Measurements from ENCODE around the gene MYO5B. TPM values are rescaled to one million over a fixed set of nuclear protein-coding genes. Genes with fewer than 3 reads are reported as not detected.
"Not testable (repeated sequence)": the region's sequence is repeated elsewhere in the genome, so short reads cannot be mapped to it uniquely, and the experiment has no call there.

MYO5B gene
- total RNA-seq, 4 donors from 2014 or later, result 0.29 to 14.7 (median 1.2) TPM

DNA sequence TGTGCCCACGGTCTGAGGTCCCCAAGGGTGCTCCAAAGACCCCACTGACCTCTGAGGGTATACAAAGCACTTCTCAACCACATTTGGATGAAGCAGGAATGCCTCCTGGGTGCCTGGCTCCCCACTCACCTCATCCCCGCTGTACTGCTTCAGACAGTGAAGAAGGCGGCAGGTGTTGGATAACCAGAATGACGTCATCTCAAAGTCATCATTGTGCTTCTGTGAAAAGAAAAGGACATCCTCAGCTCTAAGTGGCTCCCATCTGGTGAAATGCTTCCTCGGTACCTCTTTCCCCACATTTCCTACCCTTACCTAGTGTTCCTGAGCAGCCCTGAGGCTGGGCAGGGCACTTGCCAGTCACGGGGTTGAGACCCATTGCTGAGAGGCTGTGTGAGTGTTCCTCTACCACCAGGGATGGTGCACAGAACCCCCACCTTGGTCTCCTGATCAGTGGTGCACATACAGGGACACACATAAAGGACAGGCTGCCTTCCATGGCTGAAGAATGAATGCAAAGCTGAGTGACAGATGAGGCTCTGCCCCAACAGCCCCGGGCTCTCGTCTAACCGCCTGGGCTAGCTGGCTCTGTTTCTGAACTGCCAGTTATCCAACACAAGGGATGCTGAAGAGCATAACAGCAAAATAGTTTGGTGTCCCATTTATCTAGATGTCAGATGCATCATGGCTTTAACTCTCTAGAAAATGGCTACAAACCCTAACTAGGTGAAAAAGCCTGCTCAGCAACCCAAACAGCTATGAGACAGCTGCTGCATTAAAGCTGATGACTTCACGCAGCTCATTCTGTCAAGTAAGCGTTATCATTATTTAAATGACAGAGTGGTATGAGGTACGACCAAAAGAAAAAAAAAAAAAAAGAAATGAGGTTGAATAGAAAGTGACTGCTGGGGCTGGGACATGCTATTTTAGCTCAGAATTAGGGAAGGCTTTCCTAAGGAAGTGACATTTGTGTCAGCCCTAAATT lies 353.4 kb downstream of the MYO5B start:
- Histone ChIP-seq H3K36me3 (no peaks in the 10 kb centered on the region), H3K9me3 (no peaks in the 10 kb centered on the region), H3K4me1 (no peaks in the 10 kb centered on the region), H3K27me3 (no peaks in the 10 kb centered on the region), H3K4me3 (no peak overlapping the region), H3K27ac (no peak overlapping the region)
- intact Hi-C loops (cut with DNase I; ENCODE audit: low total_unique reads), result no loop called here
- no peak for TF ChIP-seq POLR2A (IDR thresholded peaks at IDR 0.05)
- TF ChIP-seq, protein P1, sequence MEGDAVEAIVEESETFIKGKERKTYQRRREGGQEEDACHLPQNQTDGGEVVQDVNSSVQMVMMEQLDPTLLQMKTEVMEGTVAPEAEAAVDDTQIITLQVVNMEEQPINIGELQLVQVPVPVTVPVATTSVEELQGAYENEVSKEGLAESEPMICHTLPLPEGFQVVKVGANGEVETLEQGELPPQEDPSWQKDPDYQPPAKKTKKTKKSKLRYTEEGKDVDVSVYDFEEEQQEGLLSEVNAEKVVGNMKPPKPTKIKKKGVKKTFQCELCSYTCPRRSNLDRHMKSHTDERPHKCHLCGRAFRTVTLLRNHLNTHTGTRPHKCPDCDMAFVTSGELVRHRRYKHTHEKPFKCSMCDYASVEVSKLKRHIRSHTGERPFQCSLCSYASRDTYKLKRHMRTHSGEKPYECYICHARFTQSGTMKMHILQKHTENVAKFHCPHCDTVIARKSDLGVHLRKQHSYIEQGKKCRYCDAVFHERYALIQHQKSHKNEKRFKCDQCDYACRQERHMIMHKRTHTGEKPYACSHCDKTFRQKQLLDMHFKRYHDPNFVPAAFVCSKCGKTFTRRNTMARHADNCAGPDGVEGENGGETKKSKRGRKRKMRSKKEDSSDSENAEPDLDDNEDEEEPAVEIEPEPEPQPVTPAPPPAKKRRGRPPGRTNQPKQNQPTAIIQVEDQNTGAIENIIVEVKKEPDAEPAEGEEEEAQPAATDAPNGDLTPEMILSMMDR (IDR thresholded peaks at IDR 0.05), result no peak
- no peak for DNase-seq

- H3K9me3 ChIP-seq, result no peaks in the 10 kb centered on the region
- no peaks in the 10 kb centered on the region for H3K36me3 ChIP-seq
- H3K27me3 ChIP-seq, result no peaks in the 10 kb centered on the region
- no peak overlapping the region for H3K27ac ChIP-seq
- intact Hi-C loops (cut with DNase I; ENCODE audit: low total_unique reads), result no loop called here
- TF ChIP-seq POLR2A (IDR thresholded peaks at IDR 0.05), result no peak
- TF ChIP-seq, protein P1 (IDR thresholded peaks at IDR 0.05), result no peak
- no peak for DNase-seq
- H3K4me3 ChIP-seq, result no peak overlapping the region
- no peaks in the 10 kb centered on the region for H3K4me1 ChIP-seq
Measured at GRCh38 chr18:49839012-49839411, 355.9 kb downstream of the MYO5B start.

- no peaks in the 10 kb centered on the region for H3K27me3 ChIP-seq
- TF ChIP-seq, protein P1 (IDR thresholded peaks at IDR 0.05), result no peak
- TF ChIP-seq POLR2A (IDR thresholded peaks at IDR 0.05), result no peak
- H3K9me3 ChIP-seq, result no peaks in the 10 kb centered on the region
- DNase-seq, result no peak
- intact Hi-C loops (cut with DNase I; ENCODE audit: low total_unique reads), result no loop called here
- H3K4me3 ChIP-seq, result no peak overlapping the region
- no peaks in the 10 kb centered on the region for H3K36me3 ChIP-seq
- H3K27ac ChIP-seq, result no peak overlapping the region
- no peaks in the 10 kb centered on the region for H3K4me1 ChIP-seq
Measured at GRCh38 chr18:49838381-49838780, 356.6 kb downstream of the MYO5B start.

DNA sequence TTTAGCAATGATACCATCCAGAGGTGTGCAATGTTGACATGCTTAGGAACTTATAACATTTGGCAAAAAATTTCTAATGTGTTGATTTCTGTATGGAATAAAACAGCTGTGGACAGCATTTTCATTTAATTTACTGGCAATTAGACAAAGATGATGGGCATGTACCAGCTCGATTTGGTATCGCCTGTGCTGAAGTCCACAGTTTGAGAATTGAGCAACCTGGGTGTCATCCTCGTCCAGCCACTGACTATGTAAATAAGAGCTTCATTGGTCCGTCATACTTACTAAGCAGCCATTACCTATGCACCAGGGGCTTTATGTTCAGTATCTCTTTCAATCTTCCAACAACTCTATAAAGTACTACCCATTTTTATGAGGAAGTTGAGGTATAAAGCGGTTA lies 357.1 kb downstream of the MYO5B start:
- Histone ChIP-seq H3K27ac (no peak overlapping the region), H3K36me3 (no peaks in the 10 kb centered on the region), H3K4me1 (no peaks in the 10 kb centered on the region), H3K9me3 (no peaks in the 10 kb centered on the region), H3K27me3 (no peaks in the 10 kb centered on the region), H3K4me3 (no peak overlapping the region)
- no peak for DNase-seq
- TF ChIP-seq, protein P1 (IDR thresholded peaks at IDR 0.05), result no peak
- no peak for TF ChIP-seq POLR2A (IDR thresholded peaks at IDR 0.05)
- intact Hi-C loops (cut with DNase I; ENCODE audit: low total_unique reads), result no loop called here

DNA sequence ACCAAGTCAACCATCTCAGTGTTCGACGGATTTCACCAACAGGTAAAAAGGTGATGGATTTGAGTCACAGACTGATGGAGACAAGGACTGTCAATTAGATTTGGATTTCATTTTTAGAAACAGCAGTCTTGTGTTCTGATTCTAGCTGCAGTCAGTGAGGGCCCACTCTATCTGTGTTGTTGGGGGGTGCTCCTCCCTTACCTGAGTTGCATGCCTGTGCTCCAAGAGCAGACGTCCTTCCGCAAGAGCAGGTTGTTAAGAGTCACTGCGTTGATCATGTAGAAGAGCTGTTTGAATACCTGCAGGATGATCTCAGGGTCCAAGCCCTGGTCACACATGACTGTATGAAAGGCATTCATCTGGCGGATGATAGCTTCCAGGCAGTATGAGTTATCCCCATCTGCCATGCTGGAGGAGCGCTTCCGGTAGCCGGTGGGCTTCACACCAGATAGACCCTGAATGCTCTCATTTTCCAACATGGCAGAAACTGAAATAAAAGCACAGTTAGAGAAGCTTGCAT lies 357.6 kb downstream of the MYO5B start:
- H3K9me3 ChIP-seq; intact Hi-C loops (cut with DNase I; ENCODE audit: low total_unique reads); H3K27ac ChIP-seq; H3K36me3 ChIP-seq; H3K4me3 ChIP-seq; H3K27me3 ChIP-seq; DNase-seq; H3K4me1 ChIP-seq: not testable (repeated sequence)
